Endodermal cell (in vitro differentiated cells): ENCODE data around the gene ADRB2. TPM values are rescaled to one million over a fixed set of nuclear protein-coding genes. Genes with fewer than 3 reads are reported as not detected.

ENCODE experiments used
- DNase-seq: peaks from one replicate; pipeline ENCODE4 v3.0.0-alpha.2; 2017
- H3K27ac ChIP-seq: 2 replicates; pipeline ENCODE4 v1.5.1; 2013; ENCODE audit warnings: mild to moderate bottlenecking, low read depth, low read length, moderate library complexity
- H3K27me3 ChIP-seq: 2 replicates; pipeline ENCODE4 v1.6.1; 2013; ENCODE audit warnings: mild to moderate bottlenecking, low read length, moderate library complexity; ENCODE audit not compliant: insufficient read depth, control insufficient read depth, poor library complexity, severe bottlenecking
- H3K36me3 ChIP-seq: 2 replicates; pipeline ENCODE4 v1.7.0; 2013; ENCODE audit warnings: mild to moderate bottlenecking, low read length, moderate library complexity; ENCODE audit not compliant: control insufficient read depth, insufficient read depth
- H3K4me1 ChIP-seq: one replicate; pipeline ENCODE4 v1.7.0; 2013; ENCODE audit warnings: low read length; ENCODE audit not compliant: control insufficient read depth, insufficient read depth
- H3K4me3 ChIP-seq: 2 replicates; pipeline ENCODE4 v1.5.1; 2013; ENCODE audit warnings: mild to moderate bottlenecking, low read length, moderate library complexity
- H3K9ac ChIP-seq: 2 replicates; pipeline ENCODE4 v1.6.1; 2013; ENCODE audit warnings: mild to moderate bottlenecking, low read length, moderate library complexity; ENCODE audit not compliant: poor library complexity, severe bottlenecking; ENCODE audit errors: extremely low read depth
- H3K9me3 ChIP-seq: 2 replicates; pipeline ENCODE4 v1.6.1; 2013; ENCODE audit warnings: mild to moderate bottlenecking, low read length, moderate library complexity; ENCODE audit not compliant: control insufficient read depth
- H3K27ac Mint-ChIP-seq: 2 replicates; pipeline ENCODE4 v1.8.0; 2020; ENCODE audit warnings: mixed read lengths
- H3K27me3 Mint-ChIP-seq: 2 replicates; pipeline ENCODE4 v1.8.0; 2021; ENCODE audit warnings: mild to moderate bottlenecking, mixed read lengths; ENCODE audit not compliant: insufficient read depth
- H3K36me3 Mint-ChIP-seq: 2 replicates; pipeline ENCODE4 v1.8.0; 2020; ENCODE audit warnings: low read depth, mixed read lengths
- H3K4me1 Mint-ChIP-seq: 2 replicates; pipeline ENCODE4 v1.8.0; 2020; ENCODE audit warnings: mixed read lengths
- H3K4me3 Mint-ChIP-seq: 2 replicates; pipeline ENCODE4 v1.8.0; 2020; ENCODE audit warnings: mild to moderate bottlenecking, moderate library complexity, mixed read lengths
- H3K9me3 Mint-ChIP-seq: 2 replicates; pipeline ENCODE4 v1.8.0; 2020; ENCODE audit warnings: mild to moderate bottlenecking, mixed read lengths
- WGBS, 2 experiments: methylation state at CpG; one replicate each; pipeline versions ENCODE4 v1.1.5 to v1.1.7; 2013; ENCODE audit warnings: missing lambda C conversion rate in 2 of 2, mixed read lengths in 1 of 2; ENCODE audit not compliant: insufficient coverage in 1 of 2, insufficient read length in 1 of 2; 5-methylcytosine and 5-hydroxymethylcytosine counted together
- total RNA-seq, 2 donors: library from RNA; stranded (reverse); fragmentation: NEBNext Ultra II Directional in 1 of 2; extraction: Animal tissue kit (Norgen Biotek cat#: 25700) in 1 of 2; gene quantifications; 2 replicates in 1 of 2; 3 replicates in 1 of 2; pipeline ENCODE4 v1.2.1, GENCODE V29; 2021
- TF ChIP-seq, protein P1 (sequence below): fragments of 200-600 bp; sonication (generic); conservative IDR thresholded peaks from 2 replicates; pipeline ENCODE4 v1.5.0; 2021; ENCODE audit warnings: antibody characterized with exemption, mild to moderate bottlenecking

ADRB2 gene
- total RNA-seq, 2 donors from 2014 or later, result 0.20 to 0.42 TPM

DNA sequence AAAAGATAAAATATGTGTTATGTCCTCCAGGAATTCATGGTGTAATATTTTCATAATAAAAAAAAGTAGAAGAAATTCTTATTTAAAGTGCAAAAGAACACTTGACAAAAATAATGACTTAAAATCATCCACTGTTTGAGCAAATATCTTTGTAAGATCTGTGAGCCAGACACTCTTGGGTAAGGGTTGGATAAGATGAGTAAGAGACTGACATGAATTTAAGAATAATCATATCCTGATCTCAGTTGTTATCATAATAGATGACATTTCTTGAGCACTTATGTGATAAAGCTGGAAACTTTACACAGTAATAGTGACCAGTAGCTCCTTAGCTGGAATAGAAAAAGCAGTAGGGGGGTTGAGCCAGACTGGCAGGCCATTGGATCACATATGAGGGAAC is 40.0 kb upstream of the ADRB2 start:
- no peak overlapping the region for H3K9ac ChIP-seq
- DNase-seq, result no peak
- H3K27ac ChIP-seq, result no peak overlapping the region
- H3K27me3 ChIP-seq, result peaks cover 4% of the 10 kb centered on the region
- H3K4me1 ChIP-seq, result no peaks in the 10 kb centered on the region
- H3K36me3 ChIP-seq, result no peaks in the 10 kb centered on the region
- H3K9me3 ChIP-seq, result no peaks in the 10 kb centered on the region
- Mint-ChIP-seq H3K36me3 (no peaks in the 10 kb centered on the region), H3K9me3 (no peaks in the 10 kb centered on the region), H3K27me3 (peaks cover 8% of the 10 kb centered on the region), H3K27ac (no peak overlapping the region), H3K4me3 (no peak overlapping the region), H3K4me1 (no peaks in the 10 kb centered on the region)
- H3K4me3 ChIP-seq, result no peak overlapping the region
- TF ChIP-seq, protein P1, sequence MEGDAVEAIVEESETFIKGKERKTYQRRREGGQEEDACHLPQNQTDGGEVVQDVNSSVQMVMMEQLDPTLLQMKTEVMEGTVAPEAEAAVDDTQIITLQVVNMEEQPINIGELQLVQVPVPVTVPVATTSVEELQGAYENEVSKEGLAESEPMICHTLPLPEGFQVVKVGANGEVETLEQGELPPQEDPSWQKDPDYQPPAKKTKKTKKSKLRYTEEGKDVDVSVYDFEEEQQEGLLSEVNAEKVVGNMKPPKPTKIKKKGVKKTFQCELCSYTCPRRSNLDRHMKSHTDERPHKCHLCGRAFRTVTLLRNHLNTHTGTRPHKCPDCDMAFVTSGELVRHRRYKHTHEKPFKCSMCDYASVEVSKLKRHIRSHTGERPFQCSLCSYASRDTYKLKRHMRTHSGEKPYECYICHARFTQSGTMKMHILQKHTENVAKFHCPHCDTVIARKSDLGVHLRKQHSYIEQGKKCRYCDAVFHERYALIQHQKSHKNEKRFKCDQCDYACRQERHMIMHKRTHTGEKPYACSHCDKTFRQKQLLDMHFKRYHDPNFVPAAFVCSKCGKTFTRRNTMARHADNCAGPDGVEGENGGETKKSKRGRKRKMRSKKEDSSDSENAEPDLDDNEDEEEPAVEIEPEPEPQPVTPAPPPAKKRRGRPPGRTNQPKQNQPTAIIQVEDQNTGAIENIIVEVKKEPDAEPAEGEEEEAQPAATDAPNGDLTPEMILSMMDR, result no peak

DNA sequence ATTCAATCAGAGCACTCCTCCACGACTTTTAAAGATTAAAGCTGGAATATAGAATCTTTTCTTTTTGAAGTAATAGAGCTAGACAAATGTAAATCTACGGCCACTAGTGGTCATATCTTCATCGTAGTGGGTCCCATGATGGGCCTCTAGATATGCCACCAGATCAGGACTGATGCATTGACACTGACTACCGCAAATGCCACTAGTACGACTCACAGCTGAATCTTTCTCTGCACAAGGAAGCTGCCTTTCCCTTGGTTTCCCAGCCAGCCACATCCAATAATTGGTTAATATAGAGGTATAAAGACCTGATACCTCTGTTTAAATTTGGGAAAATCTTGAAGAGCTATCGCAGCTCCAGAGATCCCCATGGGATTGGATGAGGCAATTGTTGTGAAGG is 37.8 kb upstream of the ADRB2 start:
- no peaks in the 10 kb centered on the region for H3K36me3 Mint-ChIP-seq
- no peak overlapping the region for H3K4me3 Mint-ChIP-seq
- WGBS, 2 experiments, result 92 to 93% methylated on average over 2 to 6 of the region's 6 CpGs
- TF ChIP-seq, protein P1, result no peak
- H3K27ac Mint-ChIP-seq, result no peak overlapping the region
- no peaks in the 10 kb centered on the region for H3K9me3 Mint-ChIP-seq
- Histone ChIP-seq H3K9me3 (no peaks in the 10 kb centered on the region), H3K9ac (no peak overlapping the region), H3K4me1 (no peaks in the 10 kb centered on the region), H3K27me3 (peaks cover 4% of the 10 kb centered on the region), H3K27ac (no peak overlapping the region), H3K36me3 (no peaks in the 10 kb centered on the region), H3K4me3 (no peak overlapping the region)
- H3K4me1 Mint-ChIP-seq, result no peaks in the 10 kb centered on the region
- H3K27me3 Mint-ChIP-seq, result peaks cover 6% of the 10 kb centered on the region
- DNase-seq, result no peak

DNA sequence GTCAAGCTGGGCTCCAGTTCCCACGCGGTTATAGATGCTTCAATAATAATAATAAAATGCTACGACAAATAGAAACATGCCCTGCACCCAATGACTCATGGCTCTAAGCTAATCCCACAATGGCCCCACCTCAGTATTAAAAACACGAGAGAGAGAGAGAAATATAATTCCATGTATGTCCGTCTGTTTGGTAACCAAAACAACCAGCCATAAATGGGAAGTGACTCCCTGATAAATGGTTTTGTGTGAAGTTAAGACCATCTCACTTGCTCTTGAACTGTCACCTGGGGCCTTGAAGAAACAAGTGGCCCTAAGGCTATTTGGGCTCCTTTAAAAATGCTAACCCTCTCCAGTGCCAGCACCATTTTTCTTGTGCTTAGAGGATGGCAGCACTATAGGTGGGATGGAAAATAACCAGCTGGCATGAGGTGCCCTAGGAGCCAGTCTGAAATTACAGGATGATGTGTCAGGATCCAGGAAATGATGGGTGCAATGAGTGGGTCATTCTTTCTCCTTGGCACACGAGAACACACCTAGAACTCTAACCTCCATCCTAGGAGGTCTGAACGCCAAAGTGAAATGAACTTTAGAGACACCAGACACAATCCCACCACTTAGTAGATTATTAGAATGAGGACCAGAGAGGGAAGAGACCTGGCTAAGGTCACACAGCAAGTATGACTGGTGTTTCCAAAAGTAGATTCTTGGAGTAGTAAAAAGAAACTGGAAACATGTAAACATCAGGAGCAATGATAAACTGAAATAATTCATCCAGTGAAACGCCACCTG is 35.7 kb upstream of the ADRB2 start:
- Histone ChIP-seq H3K27me3 (no peaks in the 10 kb centered on the region), H3K4me1 (no peaks in the 10 kb centered on the region), H3K4me3 (no peak overlapping the region), H3K9ac (no peak overlapping the region), H3K9me3 (no peaks in the 10 kb centered on the region), H3K36me3 (no peaks in the 10 kb centered on the region), H3K27ac (no peak overlapping the region)
- Mint-ChIP-seq H3K4me3 (no peak overlapping the region), H3K27ac (no peak overlapping the region), H3K4me1 (no peaks in the 10 kb centered on the region), H3K36me3 (no peaks in the 10 kb centered on the region), H3K27me3 (peaks cover 8% of the 10 kb centered on the region), H3K9me3 (no peaks in the 10 kb centered on the region)
- no peak for DNase-seq
- WGBS, 2 experiments, result 88 to 100% methylated on average over 3 to 7 of the region's 8 CpGs
- TF ChIP-seq, protein P1, result no peak
